HG03442 (cell line): Measurements from ENCODE around the gene NCS1.

Experiments
- ATAC-seq: cut with Tn5 transposase; IDR thresholded peaks from one replicate; pipeline ENCODE4 v1.9.1; 2021; ENCODE audit warnings: mild to moderate bottlenecking, moderate library complexity; ENCODE audit not compliant: unreplicated experiment

Gene NCS1

DNA sequence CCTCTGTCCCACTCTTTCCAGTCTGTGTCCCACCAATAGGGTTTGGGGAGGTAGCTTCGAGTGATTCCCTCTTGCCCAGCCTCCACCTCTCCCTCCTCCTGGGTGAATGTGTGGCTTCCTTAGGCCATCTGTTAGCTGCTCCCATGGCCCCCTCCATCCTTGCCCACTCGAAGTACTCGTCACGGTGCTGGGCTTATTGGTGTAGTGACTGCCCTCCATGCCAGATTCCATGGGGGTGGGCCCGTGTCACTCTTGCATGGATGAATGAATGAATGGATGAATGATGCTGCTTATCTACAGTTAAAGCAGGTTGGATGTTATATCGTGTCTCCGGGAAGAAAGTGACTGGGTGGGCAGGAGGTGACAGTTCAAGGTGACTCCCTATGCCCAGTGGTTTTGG, 112.5 kb downstream of the NCS1 start:
- no peak for ATAC-seq

DNA sequence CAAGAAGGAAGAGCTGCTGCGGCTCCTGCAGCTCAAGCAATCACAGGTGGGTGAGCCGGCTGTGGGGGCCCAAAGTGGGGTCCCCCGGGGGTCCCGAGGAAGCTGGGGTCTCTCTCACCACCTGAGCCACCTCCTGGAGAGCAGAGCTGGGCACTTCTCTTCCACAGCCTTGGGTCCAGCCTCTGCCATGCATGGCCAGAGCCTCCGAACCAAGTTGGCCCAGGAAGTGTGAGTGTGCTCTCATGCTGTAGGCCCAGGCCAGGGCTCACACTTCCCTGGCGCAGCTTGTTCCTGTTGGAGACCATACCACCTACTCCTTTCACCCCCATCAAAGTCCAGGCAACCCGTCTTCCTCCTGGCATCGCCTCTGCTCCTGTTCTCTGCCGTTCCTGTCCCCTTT, 113.1 kb downstream of the NCS1 start:
- no peak for ATAC-seq

- ATAC-seq: no peak
Observed at GRCh38 chr9:130286072-130286770, 114.0 kb downstream of the NCS1 start.
